HG03565 (cell line): ENCODE measurements around the gene COL5A1.

Source experiments
- ATAC-seq: cut with Tn5 transposase; IDR thresholded peaks from one replicate; pipeline ENCODE4 v1.9.1; 2021; ENCODE audit warnings: mild to moderate bottlenecking, moderate library complexity; ENCODE audit not compliant: unreplicated experiment

Gene COL5A1

DNA sequence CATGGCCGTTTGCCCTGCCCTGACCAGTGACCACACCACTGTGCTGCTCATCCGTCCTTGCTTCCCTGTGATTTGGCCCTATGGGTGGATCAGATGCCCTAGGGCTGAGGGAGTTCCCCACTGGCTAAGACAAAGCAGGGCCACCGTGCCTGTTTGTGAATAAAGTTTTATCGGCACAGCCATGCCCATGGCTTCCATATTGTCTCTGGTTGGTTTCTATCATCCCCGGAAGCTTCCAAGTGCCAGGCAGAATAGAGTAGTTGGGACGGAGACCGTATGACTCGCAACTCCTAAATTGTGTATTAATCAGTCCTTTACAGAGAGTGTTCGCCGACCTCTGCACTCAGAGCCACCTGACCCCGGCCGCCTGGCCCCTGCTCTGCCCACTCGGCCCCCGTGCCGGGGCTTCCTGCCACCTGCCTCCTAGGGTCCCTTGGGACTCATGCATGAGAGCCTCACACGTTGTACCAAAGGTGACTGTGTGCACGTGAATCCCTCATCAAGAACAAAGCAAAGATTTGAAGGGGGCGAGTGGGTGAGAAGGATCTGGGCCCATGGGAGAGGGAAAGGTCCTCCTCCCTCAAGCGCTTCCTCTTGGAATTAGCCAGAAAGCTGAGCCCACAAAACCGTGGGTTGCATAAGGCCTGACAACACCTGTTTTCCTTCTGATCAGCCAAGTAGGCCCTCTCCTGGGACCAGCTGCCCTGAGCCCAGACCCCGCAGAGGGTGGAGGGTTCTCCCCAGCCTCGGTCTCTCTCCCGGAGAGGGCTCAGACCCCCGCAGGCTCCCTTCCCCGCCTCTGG lies 227.3 kb downstream of the COL5A1 start:
- no peak for ATAC-seq

- no peak for ATAC-seq
Measured at GRCh38 chr9:134869554-134870300, 228.1 kb downstream of the COL5A1 start.

- ATAC-seq, result no peak
Measured at GRCh38 chr9:134870301-134870694, 228.7 kb downstream of the COL5A1 start.

DNA sequence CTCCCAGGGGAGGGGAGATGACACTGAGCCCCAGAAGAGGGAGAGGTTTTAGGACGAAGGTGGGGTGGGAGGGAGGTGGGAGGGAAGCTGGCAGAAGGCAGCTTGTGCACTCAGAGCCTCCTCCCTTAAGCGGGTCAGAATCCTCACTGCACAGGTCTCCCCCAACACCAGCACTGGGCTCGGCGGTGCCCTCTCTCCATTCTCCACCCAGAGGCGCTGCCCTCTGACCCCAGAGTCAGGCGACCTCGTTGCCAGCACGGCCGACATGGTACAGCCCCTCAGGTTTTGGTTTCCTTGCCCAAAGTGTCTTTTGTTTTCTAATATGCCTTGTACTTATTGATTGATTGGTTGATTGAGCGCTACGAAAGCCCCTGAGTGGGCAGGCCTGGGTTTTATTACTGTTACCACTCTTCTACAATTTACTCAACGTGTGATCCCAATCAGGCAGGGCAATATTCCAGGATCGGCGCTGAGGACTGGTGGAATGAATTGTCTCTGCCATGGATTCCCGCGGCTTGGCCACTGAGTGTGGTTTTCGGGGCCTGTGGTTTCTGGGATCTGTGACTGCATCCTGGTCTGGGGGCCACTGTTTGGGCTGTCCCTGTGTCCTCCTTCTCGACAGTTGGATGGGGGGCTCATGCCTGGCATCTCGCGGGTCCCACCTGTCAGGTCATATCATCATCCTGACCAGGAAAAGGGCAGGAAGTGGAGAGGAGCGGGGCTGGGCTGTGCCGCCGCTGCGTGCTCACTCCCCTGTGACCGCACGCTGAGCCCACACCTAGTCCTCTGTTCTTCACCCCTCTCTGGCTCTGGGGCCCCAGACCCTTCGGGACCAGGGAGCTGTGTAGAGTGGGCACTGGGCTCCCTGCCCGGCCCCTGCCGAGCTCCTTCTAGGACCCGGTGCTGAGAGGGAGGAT lies 229.4 kb downstream of the COL5A1 start:
- no peak for ATAC-seq

GRCh38 chr9:134871697-134872340 lies 230.2 kb downstream of the COL5A1 start:
- no peak for ATAC-seq

GRCh38 chr9:134872482-134873231 lies 231.1 kb downstream of the COL5A1 start:
- no peak for ATAC-seq

GRCh38 chr9:134875371-134875770 lies 233.8 kb downstream of the COL5A1 start:
- ATAC-seq, result no peak

GRCh38 chr9:134877541-134877940 lies 235.9 kb downstream of the COL5A1 start:
- ATAC-seq, result no peak

GRCh38 chr9:134879664-134880483 lies 238.3 kb downstream of the COL5A1 start:
- no peak for ATAC-seq

GRCh38 chr9:134880484-134881312 lies 239.1 kb downstream of the COL5A1 start, which contains the start of gene FCN2:
Gene FCN2 (plus strand): TSS chr9:134880810. CDS start chr9:134880822, 12 bp downstream.
- no peak for ATAC-seq

- no peak for ATAC-seq
Measured at GRCh38 chr9:134881313-134881670, 239.7 kb downstream of the COL5A1 start.

DNA sequence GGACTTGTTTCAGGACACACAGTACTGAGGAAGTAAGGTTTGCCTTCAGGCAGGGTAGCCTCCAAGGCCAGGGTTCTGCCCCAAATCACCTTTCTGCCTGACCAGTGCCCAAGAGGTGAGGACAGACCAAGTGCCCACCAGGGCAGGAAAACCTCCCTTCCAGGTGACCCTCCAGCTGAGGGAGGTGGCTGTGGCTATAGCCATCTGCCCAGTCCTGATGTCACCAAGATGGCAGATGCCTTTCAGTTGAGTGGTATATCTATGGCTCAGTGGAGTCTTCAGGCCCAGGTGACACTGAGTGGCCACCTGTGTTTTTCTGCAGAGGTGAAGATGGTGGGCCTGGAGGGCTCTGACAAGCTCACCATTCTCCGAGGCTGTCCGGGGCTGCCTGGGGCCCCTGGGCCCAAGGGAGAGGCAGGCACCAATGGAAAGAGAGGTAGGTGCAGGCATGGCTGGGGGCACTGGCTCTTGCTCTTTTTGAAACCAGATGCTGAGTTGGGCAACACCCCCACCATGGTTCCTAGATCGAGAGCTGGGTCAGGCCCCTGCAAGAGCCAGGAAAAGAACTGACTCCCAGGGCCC lies 240.7 kb downstream of the COL5A1 start:
- no peak for ATAC-seq

GRCh38 chr9:134883040-134883782 lies 241.6 kb downstream of the COL5A1 start:
- no peak for ATAC-seq

DNA sequence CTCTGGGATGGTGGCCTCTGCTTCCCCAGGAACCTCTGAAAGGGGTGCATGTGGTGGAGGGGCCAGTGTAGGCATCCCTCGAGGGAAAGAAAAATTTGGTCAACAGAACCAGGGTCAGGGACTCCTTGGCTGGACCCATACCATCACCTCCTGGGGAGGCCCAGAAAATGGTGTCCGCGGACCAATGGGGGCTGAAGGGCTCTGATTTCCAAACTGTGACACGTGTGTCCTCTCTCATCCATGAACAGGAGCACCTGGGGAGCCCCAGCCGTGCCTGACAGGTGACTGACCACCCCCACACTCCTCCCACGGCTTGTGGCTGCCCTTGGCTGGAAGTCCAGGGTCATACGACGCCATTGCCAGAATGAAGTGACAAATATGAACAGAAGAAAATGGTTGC lies 242.9 kb downstream of the COL5A1 start:
- ATAC-seq, result no peak

- ATAC-seq, result no peak
Measured at GRCh38 chr9:134885001-134885678, 243.5 kb downstream of the COL5A1 start.

DNA sequence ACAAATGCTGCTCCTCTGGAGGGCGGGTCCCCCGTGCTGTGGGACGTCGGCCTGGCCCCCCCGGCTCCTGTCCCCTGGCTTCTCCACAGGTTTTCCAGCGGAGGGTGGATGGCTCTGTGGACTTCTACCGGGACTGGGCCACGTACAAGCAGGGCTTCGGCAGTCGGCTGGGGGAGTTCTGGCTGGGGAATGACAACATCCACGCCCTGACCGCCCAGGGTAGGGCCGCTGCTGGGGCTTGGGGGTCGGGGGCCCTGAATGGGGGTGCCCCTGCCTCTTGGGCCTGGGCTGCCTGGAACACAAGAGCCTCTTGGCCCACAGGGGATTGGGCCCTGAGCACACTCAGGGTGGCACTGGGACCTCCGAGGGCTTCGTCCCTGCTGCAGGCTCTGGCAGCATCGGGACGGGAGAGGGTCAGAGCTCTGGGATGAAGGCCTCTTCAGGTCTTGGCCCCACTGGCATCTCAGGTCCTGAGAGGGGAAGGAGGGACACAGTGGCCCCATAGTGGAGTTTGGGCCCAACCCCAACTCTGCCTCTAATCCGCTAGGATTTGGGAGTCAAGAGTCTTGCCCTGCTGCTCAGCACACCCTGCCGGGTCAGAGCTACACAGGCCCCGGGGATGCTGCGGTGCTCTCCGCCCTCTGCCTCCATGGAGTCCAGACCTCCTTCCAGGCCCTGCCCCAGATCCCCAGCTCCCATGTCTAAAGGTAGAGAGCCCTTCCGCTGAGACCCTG lies 244.2 kb downstream of the COL5A1 start:
- no peak for ATAC-seq
